DOHH2 (cell line): ENCODE data around the gene OIT3.

ENCODE experiments used
- H3F3A ChIP-seq: fragments of 200-600 bp; sonication (generic), shearing (Covaris generic); 2 replicates; pipeline ENCODE4 v1.6.0; 2016; ENCODE audit warnings: antibody characterized with exemption, mild to moderate bottlenecking; ENCODE audit not compliant: control insufficient read depth, insufficient read depth
- H3K27ac ChIP-seq: fragments of 200-600 bp; sonication (generic); 2 replicates; pipeline ENCODE4 v1.5.1; 2014; ENCODE audit warnings: low read depth, mild to moderate bottlenecking, low read length, moderate library complexity
- H3K27me3 ChIP-seq: fragments of 200-600 bp; sonication (generic); 2 replicates; pipeline ENCODE4 v1.6.1; 2014; ENCODE audit warnings: mild to moderate bottlenecking, low read length, mixed read lengths; ENCODE audit not compliant: control insufficient read depth
- H3K36me3 ChIP-seq: fragments of 200-600 bp; sonication (generic); 2 replicates; pipeline ENCODE4 v1.6.1; 2014; ENCODE audit warnings: mild to moderate bottlenecking, low read length, moderate library complexity, mixed read lengths; ENCODE audit not compliant: control insufficient read depth
- H3K4me1 ChIP-seq: fragments of 200-600 bp; sonication (generic); 2 replicates; pipeline ENCODE4 v1.6.1; 2014; ENCODE audit warnings: mild to moderate bottlenecking, low read length, mixed read lengths; ENCODE audit not compliant: control insufficient read depth
- H3K4me2 ChIP-seq: fragments of 200-600 bp; sonication (generic); 2 replicates; pipeline ENCODE4 v1.6.0; 2014; ENCODE audit warnings: mild to moderate bottlenecking, low read length, moderate library complexity
- H3K4me3 ChIP-seq: fragments of 200-600 bp; sonication (generic); 2 replicates; pipeline ENCODE4 v1.5.1; 2014; ENCODE audit warnings: mild to moderate bottlenecking, low read length, mixed read lengths
- H3K79me2 ChIP-seq: fragments of 200-600 bp; sonication (generic); 2 replicates; pipeline ENCODE4 v1.6.1; 2014; ENCODE audit warnings: mild to moderate bottlenecking, low read length, mixed read lengths; ENCODE audit not compliant: control insufficient read depth
- H3K9me2 ChIP-seq: fragments of 200-600 bp; sonication (generic); replicated peaks from 2 replicates; pipeline ENCODE4 v1.6.1; 2014; ENCODE audit warnings: mild to moderate bottlenecking, low read length, mixed read lengths; ENCODE audit not compliant: control insufficient read depth
- H3K9me3 ChIP-seq: fragments of 200-600 bp; sonication (generic); 2 replicates; pipeline ENCODE4 v1.6.1; 2014; ENCODE audit warnings: antibody characterized with exemption, low read length, mixed read lengths; ENCODE audit not compliant: control insufficient read depth, insufficient read depth
- H4K20me1 ChIP-seq: fragments of 200-600 bp; sonication (generic); 2 replicates; pipeline ENCODE4 v1.6.0; 2014; ENCODE audit warnings: low read depth, mild to moderate bottlenecking, antibody characterized with exemption, low read length, moderate library complexity; ENCODE audit not compliant: control insufficient read depth, insufficient read depth
- CTCF ChIP-seq: fragments of 200-600 bp; sonication (generic); IDR thresholded peaks from one replicate; pipeline ENCODE4 v1.5.1; 2014; ENCODE audit warnings: antibody characterized with exemption, mild to moderate bottlenecking, low read depth, low read length; ENCODE audit not compliant: poor library complexity, severe bottlenecking
- EZH2phosphoT487 ChIP-seq: fragments of 200-600 bp; sonication (generic); IDR thresholded peaks from 2 replicates; pipeline ENCODE4 v1.6.1; 2017; ENCODE audit warnings: borderline replicate concordance, mild to moderate bottlenecking, antibody characterized with exemption, low read length, moderate library complexity, mixed read lengths

Gene OIT3

DNA sequence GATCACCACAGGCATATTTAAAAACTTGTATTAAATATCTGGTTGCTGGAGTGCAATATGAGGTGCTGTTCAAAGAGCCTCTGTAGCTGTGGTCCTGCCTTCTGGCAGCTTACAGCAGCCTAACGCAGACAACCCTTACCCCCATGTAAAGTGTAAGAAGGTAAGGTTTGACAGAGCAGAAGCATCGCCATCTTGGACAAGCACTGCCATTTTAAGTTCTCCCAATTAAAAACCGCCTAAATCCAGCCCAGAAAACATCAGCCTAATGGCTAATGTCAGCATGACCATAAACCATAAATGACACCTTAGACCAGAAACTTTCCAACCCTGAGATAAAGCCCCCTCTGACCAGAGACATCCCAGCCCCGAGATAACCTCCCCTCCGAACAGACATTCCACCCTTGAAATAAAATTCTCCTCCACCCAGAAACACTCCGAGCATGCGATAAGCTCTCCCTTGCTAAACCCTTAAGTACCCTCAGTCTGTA lies 5.3 kb upstream of the OIT3 start:
- Histone ChIP-seq H3K27ac (no peak overlapping the region), H3K79me2 (no peaks in the 10 kb centered on the region), H3K36me3 (no peaks in the 10 kb centered on the region; the same call in none of the 2 replicates), H4K20me1 (no peaks in the 10 kb centered on the region), H3K27me3 (no peaks in the 10 kb centered on the region; the same call in 1 of the 2 replicates), H3K9me2 (no peaks in the 10 kb centered on the region), H3K4me1 (peaks cover 12% of the 10 kb centered on the region), H3F3A (no peaks in the 10 kb centered on the region), H3K4me3 (no peak overlapping the region), H3K4me2 (no peak overlapping the region), H3K9me3 (no peaks in the 10 kb centered on the region)
- TF ChIP-seq EZH2phosphoT487 (no peak), CTCF (no peak)

GRCh38 chr10:72889391-72889831 lies 4.1 kb upstream of the OIT3 start:
- TF ChIP-seq CTCF (no peak), EZH2phosphoT487 (no peak)
- Histone ChIP-seq H3F3A (no peaks in the 10 kb centered on the region), H4K20me1 (no peaks in the 10 kb centered on the region), H3K4me2 (no peak overlapping the region), H3K9me2 (no peaks in the 10 kb centered on the region), H3K27me3 (peaks cover 7% of the 10 kb centered on the region), H3K36me3 (no peaks in the 10 kb centered on the region; the same call in none of the 2 replicates), H3K79me2 (no peaks in the 10 kb centered on the region), H3K4me1 (peaks cover 12% of the 10 kb centered on the region), H3K9me3 (no peaks in the 10 kb centered on the region), H3K4me3 (no peak overlapping the region), H3K27ac (no peak overlapping the region)

GRCh38 chr10:72890086-72890485 lies 3.5 kb upstream of the OIT3 start:
- Histone ChIP-seq H3K9me3 (no peaks in the 10 kb centered on the region), H3K4me3 (no peak overlapping the region), H3K27me3 (peaks cover 8% of the 10 kb centered on the region), H3K4me2 (no peak overlapping the region), H3K27ac (no peak overlapping the region), H3K36me3 (no peaks in the 10 kb centered on the region; the same call in none of the 2 replicates), H3K9me2 (no peaks in the 10 kb centered on the region), H4K20me1 (no peaks in the 10 kb centered on the region), H3K79me2 (no peaks in the 10 kb centered on the region), H3F3A (no peaks in the 10 kb centered on the region), H3K4me1 (peaks cover 12% of the 10 kb centered on the region)
- TF ChIP-seq EZH2phosphoT487 (no peak), CTCF (no peak)
